ENCODE data around the gene HMCN2. TPM values are rescaled to one million over a fixed set of nuclear protein-coding genes. Genes with fewer than 3 reads are reported as not detected.

HMCN2 gene
- total RNA-seq, 1 donor, result under 0.01 TPM

DNA sequence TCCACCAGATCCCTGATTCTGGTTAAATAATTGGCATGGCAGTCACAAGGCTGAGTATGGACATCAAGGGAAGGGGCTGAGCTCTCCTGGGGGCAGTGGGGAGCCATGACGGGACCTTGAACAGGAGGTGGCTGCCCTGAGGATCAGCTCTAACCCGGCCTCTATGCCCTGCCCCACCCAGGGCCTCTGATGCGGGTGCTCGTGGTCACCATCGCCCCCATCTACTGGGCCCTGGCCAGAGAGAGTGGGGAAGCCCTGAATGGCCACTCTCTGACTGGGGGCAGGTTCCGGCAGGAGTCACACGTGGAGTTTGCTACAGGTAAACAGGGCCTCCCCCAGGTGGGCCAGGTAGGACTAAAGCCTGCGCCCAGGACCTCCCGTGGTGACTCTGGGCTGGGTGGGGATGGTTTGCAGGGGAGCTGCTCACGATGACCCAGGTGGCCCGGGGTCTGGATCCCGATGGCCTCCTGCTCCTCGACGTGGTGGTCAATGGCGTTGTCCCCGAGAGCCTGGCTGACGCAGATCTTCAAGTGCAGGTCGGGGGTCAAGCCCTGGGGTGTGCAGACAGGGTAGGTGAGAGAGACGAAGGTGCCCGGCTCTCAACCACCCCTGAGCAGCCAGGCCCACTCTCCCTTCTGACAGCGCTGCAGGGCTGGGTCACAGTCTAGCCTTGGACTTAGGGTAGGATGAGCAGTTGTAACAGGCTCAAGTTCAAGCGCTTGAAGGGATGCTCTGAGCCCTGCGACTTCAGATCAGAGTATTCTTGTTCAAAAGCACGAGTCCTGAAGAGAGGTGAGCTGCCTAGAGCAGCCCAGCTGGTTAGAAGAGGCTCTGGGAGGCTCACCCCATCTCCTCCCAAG, 159.3 kb downstream of the HMCN2 start:
- no peaks in the 10 kb centered on the region for H3K79me2 ChIP-seq (ENCODE audit: insufficient read depth, low read length)
- H3K4me3 ChIP-seq (ENCODE audit: insufficient read depth, low read length), result no peak overlapping the region
- no peaks in the 10 kb centered on the region for H4K20me1 ChIP-seq (ENCODE audit: insufficient read depth, low read length)
- H3K27me3 ChIP-seq (ENCODE audit: insufficient read depth, low read length), result no peaks in the 10 kb centered on the region
- no peaks in the 10 kb centered on the region for H3K36me3 ChIP-seq (ENCODE audit: insufficient read depth, low read length)
- H3K4me1 ChIP-seq (ENCODE audit: insufficient read depth, low read length), result peaks cover 24% of the 10 kb centered on the region
- H3K27ac ChIP-seq (ENCODE audit: low read depth, low read length), result no peak overlapping the region
- H2AFZ ChIP-seq (ENCODE audit: low read length), result no peak overlapping the region
- H3K9me3 ChIP-seq (ENCODE audit: low read depth, low read length), result no peaks in the 10 kb centered on the region
- peak; percentile 74 for DNase-seq (ENCODE audit: insufficient read length, low spot score, missing footprints)
- TF ChIP-seq, protein P1, sequence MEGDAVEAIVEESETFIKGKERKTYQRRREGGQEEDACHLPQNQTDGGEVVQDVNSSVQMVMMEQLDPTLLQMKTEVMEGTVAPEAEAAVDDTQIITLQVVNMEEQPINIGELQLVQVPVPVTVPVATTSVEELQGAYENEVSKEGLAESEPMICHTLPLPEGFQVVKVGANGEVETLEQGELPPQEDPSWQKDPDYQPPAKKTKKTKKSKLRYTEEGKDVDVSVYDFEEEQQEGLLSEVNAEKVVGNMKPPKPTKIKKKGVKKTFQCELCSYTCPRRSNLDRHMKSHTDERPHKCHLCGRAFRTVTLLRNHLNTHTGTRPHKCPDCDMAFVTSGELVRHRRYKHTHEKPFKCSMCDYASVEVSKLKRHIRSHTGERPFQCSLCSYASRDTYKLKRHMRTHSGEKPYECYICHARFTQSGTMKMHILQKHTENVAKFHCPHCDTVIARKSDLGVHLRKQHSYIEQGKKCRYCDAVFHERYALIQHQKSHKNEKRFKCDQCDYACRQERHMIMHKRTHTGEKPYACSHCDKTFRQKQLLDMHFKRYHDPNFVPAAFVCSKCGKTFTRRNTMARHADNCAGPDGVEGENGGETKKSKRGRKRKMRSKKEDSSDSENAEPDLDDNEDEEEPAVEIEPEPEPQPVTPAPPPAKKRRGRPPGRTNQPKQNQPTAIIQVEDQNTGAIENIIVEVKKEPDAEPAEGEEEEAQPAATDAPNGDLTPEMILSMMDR (IDR thresholded peaks at IDR 0.05; ENCODE audit: extremely low read depth, low read depth, low read length), result no peak
- H3K4me2 ChIP-seq (ENCODE audit: insufficient read depth, low read length), result no peak overlapping the region

DNA sequence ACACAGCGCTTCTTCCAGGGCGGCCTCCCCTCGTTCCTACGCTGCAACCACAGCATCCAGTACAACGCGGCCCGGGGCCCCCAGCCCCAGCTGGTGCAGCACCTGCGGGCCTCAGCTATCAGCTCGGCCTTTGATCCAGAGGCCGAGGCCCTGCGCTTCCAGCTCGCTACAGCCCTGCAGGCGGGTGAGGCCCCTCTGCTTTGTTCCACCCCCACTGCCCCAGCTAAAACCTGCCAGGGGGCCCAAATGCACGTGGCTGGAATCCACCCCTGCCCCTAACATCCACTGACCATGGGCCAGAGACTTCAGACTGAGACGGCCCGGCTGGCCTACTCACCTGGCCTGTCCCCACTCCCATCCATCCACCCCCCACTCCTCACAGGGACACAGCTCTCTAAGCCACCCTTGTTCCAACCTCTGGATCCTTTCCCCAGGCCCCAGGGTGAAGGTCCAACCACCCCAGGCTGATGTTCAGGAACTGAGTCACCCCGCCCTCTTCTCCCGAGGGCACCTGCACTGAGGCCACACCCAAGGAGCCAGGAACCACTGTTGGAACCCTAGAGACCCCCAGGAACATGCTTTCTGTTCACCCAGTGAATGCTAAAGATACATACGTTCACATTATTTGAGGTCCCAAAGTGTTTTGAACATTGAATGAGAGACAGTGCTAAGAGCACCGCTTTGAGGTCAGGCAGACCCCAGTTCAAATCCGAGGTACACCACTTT, 160.3 kb downstream of the HMCN2 start:
- peak; percentile 66 for DNase-seq (ENCODE audit: insufficient read length, low spot score, missing footprints)
- Histone ChIP-seq H3K27me3 (ENCODE audit: insufficient read depth, low read length) (no peaks in the 10 kb centered on the region), H3K27ac (ENCODE audit: low read depth, low read length) (no peak overlapping the region), H3K4me3 (ENCODE audit: insufficient read depth, low read length) (no peak overlapping the region), H3K79me2 (ENCODE audit: insufficient read depth, low read length) (no peaks in the 10 kb centered on the region), H3K4me2 (ENCODE audit: insufficient read depth, low read length) (peak overlapping the region; percentile 44), H3K4me1 (ENCODE audit: insufficient read depth, low read length) (peaks cover 24% of the 10 kb centered on the region), H3K9me3 (ENCODE audit: low read depth, low read length) (no peaks in the 10 kb centered on the region), H4K20me1 (ENCODE audit: insufficient read depth, low read length) (no peaks in the 10 kb centered on the region), H3K36me3 (ENCODE audit: insufficient read depth, low read length) (no peaks in the 10 kb centered on the region), H2AFZ (ENCODE audit: low read length) (no peak overlapping the region)
- TF ChIP-seq, protein P1 (IDR thresholded peaks at IDR 0.05; ENCODE audit: extremely low read depth, low read depth, low read length), result no peak

DNA sequence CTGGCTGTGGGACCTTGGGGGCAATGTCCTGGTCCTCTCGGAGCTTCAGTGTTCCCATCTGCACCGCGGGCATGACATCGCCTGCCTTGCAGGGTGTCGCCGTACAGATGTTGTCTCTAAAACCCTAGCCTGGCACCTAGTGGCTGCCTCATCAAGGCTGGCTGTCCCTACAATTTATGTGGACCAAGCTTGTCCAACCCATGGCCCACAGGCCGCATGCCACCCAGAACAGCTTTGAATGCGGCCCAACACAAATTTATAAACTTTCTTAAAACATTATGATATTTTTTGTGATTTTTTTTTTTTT, 160.9 kb downstream of the HMCN2 start:
- no peaks in the 10 kb centered on the region for H3K79me2 ChIP-seq (ENCODE audit: insufficient read depth, low read length)
- H4K20me1 ChIP-seq (ENCODE audit: insufficient read depth, low read length), result no peaks in the 10 kb centered on the region
- H3K27me3 ChIP-seq (ENCODE audit: insufficient read depth, low read length), result no peaks in the 10 kb centered on the region
- TF ChIP-seq, protein P1 (IDR thresholded peaks at IDR 0.05; ENCODE audit: extremely low read depth, low read depth, low read length), result no peak
- H3K4me2 ChIP-seq (ENCODE audit: insufficient read depth, low read length), result peak overlapping the region; percentile 44
- no peaks in the 10 kb centered on the region for H3K9me3 ChIP-seq (ENCODE audit: low read depth, low read length)
- no peak overlapping the region for H3K27ac ChIP-seq (ENCODE audit: low read depth, low read length)
- H3K4me1 ChIP-seq (ENCODE audit: insufficient read depth, low read length), result peaks cover 21% of the 10 kb centered on the region
- no peak overlapping the region for H3K4me3 ChIP-seq (ENCODE audit: insufficient read depth, low read length)
- no peaks in the 10 kb centered on the region for H3K36me3 ChIP-seq (ENCODE audit: insufficient read depth, low read length)
- H2AFZ ChIP-seq (ENCODE audit: low read length), result no peak overlapping the region
- DNase-seq (ENCODE audit: insufficient read length, low spot score, missing footprints), result peak; percentile 68

DNA sequence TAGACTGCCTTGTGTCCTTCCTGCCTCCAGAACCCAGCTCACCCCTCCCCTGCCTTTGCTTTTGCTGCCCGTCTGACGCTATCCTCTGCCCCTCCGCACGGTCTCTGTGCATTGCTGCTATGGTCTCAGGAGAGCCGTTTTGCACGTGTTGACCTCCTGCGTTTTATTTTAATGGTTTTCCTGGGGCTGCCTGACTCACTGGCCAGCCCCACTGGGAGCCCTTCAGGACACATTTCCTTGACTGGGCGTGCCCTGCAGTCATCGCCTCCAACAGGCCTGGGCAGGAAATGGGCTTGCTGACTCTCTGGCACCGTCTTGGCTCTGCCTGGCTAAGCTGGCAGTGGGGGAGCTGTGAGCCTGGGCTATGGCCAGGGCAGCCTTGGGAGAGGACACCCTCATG, 161.3 kb downstream of the HMCN2 start:
- peak; percentile 100 for DNase-seq (ENCODE audit: insufficient read length, low spot score, missing footprints)
- no peak overlapping the region for H3K27ac ChIP-seq (ENCODE audit: low read depth, low read length)
- no peaks in the 10 kb centered on the region for H3K79me2 ChIP-seq (ENCODE audit: insufficient read depth, low read length)
- H3K27me3 ChIP-seq (ENCODE audit: insufficient read depth, low read length), result no peaks in the 10 kb centered on the region
- TF ChIP-seq, protein P1 (IDR thresholded peaks at IDR 0.05; ENCODE audit: extremely low read depth, low read depth, low read length), result no peak
- no peak overlapping the region for H2AFZ ChIP-seq (ENCODE audit: low read length)
- H3K9me3 ChIP-seq (ENCODE audit: low read depth, low read length), result no peaks in the 10 kb centered on the region
- no peaks in the 10 kb centered on the region for H4K20me1 ChIP-seq (ENCODE audit: insufficient read depth, low read length)
- no peak overlapping the region for H3K4me3 ChIP-seq (ENCODE audit: insufficient read depth, low read length)
- H3K4me1 ChIP-seq (ENCODE audit: insufficient read depth, low read length), result peaks cover 17% of the 10 kb centered on the region
- H3K4me2 ChIP-seq (ENCODE audit: insufficient read depth, low read length), result peak overlapping the region; percentile 44
- no peaks in the 10 kb centered on the region for H3K36me3 ChIP-seq (ENCODE audit: insufficient read depth, low read length)
